ENCODE results near the gene SYMPK.

DNA sequence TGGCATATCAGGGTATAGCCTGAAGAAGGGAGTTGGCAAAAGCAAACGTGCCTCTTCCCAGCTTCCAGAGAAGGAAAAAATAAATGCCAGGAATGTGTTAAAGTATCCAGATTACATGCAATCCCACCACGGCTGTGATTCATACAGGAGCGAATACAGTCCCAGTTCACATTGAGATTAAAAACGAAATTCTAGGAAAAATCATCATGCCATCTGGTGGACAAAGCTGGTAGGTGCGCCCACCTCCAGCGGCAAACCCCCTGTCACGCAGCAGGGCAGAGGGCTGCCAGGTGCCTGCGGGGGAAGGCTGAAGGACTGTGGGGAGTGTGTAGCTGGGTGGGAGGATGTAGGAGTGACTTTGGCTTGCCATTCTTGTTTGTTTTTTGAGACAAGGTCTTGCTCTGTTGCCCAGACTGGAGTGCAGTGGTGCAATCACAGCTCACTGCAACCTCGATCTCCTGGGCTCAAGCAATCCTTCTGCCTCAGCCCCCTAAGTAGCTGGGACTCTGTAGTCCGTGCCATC is 63.9 kb downstream of the SYMPK start:
- TF ChIP-seq YY1 (IDR thresholded peaks at IDR 0.05; ENCODE audit: insufficient read depth, insufficient read length) = no peak
- TF ChIP-seq ZNF274 (IDR thresholded peaks at IDR 0.05; ENCODE audit: low read depth, low read length) = no peak
- no peak for TF ChIP-seq SUZ12 (IDR thresholded peaks at IDR 0.05; ENCODE audit: extremely low read depth, insufficient read depth, insufficient read length)

Data from NT2/D1 (cell line).